ENCODE results near the gene IQSEC3.

- TF ChIP-seq CTCF (IDR thresholded peaks at IDR 0.05; ENCODE audit: borderline replicate concordance, extremely low read depth, low read length, poor library complexity, severe bottlenecking) (no peak), EZH2 (IDR thresholded peaks at IDR 0.05; ENCODE audit: borderline replicate concordance, low read depth, low read length, severe bottlenecking) (no peak)
These were observed 64.0 kb downstream of the IQSEC3 start for GRCh38 chr12:130519-130918.

Data from DND-41 (cell line).